ENCODE results near the gene PGBD4. TPM values are rescaled to one million over a fixed set of nuclear protein-coding genes. Genes with fewer than 3 reads are reported as not detected.

Gene PGBD4
- total RNA-seq, 1 experiment from 2014 or later = 2.6 TPM

DNA sequence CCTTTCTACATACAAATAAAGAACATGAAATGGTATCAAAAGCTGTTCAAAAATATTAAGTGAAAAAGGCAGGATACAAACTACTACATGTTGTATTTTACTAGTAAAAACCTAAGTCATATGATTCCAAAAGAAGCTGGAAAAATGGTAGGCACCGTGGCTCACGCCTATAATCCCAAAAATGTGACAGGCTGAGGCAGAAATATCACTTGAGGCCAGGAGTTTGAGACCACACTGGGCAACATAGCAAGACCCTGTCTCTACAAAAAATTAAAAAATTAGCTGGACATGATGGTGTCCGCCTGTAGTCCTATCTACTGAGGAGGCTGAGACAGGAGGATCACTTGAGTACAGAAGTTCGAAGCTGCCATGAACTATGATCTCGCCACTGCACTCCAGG, 2.0 kb upstream of the PGBD4 start:
- intact Hi-C loops (cut with micrococcal nuclease; ENCODE audit: unreplicated experiment) = loop anchor here (2.0 to 10.0 kb wide), 2 partner anchors 125 to 265 kb away; partner anchors contain the start of genes EMC4 and LPCAT4
- BruUV-seq (replicated peaks) = no TSS peak
- DNase-seq (ENCODE audit: low spot score) = no peak
- Histone ChIP-seq H3K27ac (ENCODE audit: low read depth, low read length, poor library complexity, severe bottlenecking) (no peak overlapping the region), H3K4me1 (ENCODE audit: insufficient read depth, low read length, poor library complexity, severe bottlenecking) (peaks cover 7% of the 10 kb centered on the region), H3K36me3 (ENCODE audit: insufficient read depth, low read length, poor library complexity, severe bottlenecking) (peaks cover 6% of the 10 kb centered on the region), H3K9me3 (ENCODE audit: low read depth, low read length, poor library complexity, severe bottlenecking) (no peaks in the 10 kb centered on the region), H3K27me3 (replicated peaks; ENCODE audit: insufficient read depth, low read depth, low read length, poor library complexity) (no peaks in the 10 kb centered on the region), H3K4me3 (ENCODE audit: low read depth, low read length, poor library complexity, severe bottlenecking) (no peak overlapping the region)
- TF ChIP-seq, protein P1, sequence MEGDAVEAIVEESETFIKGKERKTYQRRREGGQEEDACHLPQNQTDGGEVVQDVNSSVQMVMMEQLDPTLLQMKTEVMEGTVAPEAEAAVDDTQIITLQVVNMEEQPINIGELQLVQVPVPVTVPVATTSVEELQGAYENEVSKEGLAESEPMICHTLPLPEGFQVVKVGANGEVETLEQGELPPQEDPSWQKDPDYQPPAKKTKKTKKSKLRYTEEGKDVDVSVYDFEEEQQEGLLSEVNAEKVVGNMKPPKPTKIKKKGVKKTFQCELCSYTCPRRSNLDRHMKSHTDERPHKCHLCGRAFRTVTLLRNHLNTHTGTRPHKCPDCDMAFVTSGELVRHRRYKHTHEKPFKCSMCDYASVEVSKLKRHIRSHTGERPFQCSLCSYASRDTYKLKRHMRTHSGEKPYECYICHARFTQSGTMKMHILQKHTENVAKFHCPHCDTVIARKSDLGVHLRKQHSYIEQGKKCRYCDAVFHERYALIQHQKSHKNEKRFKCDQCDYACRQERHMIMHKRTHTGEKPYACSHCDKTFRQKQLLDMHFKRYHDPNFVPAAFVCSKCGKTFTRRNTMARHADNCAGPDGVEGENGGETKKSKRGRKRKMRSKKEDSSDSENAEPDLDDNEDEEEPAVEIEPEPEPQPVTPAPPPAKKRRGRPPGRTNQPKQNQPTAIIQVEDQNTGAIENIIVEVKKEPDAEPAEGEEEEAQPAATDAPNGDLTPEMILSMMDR (conservative IDR thresholded peaks at IDR 0.05; ENCODE audit: low read depth, low read length) = no peak
- TF ChIP-seq EZH2 (IDR thresholded peaks at IDR 0.05; ENCODE audit: borderline replicate concordance, low read depth, low read length, poor library complexity, severe bottlenecking) = no peak
- POLR2A ChIA-PET (ENCODE audit: low non-redundant PET) = no interaction called here
- CTCF ChIA-PET = no interaction called here

DNA sequence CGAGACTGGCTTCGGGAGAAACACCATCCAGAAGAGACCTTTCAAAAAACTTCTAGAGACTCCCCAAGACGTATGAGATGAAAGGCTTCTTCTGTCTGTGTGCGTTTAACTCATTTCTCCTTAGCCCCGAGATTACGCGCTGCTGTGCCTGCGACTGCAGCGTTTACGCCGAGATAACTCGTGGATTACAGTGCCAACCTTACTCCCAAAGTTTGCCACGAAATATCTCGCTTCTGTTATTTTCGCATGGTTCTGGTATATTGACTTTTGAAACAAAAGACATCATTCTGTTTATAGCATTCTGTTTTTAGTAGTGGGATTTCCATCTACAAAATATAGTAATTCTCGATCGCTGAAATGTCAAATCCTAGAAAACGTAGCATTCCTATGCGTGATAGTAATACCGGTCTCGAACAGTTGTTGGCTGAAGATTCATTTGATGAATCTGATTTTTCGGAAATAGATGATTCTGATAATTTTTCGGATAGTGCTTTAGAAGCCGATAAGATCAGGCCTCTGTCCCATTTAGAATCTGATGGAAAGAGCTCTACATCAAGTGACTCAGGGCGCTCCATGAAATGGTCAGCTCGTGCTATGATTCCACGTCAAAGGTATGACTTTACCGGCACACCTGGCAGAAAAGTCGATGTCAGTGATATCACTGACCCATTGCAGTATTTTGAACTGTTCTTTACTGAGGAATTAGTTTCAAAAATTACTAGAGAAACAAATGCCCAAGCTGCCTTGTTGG, 467 bp downstream of the PGBD4 start:
- no peaks in the 10 kb centered on the region for H3K27me3 ChIP-seq (replicated peaks; ENCODE audit: insufficient read depth, low read depth, low read length, poor library complexity)
- peak overlapping the region; percentile 79 for H3K4me3 ChIP-seq (ENCODE audit: low read depth, low read length, poor library complexity, severe bottlenecking)
- H3K36me3 ChIP-seq (ENCODE audit: insufficient read depth, low read length, poor library complexity, severe bottlenecking) = no peaks in the 10 kb centered on the region
- CTCF ChIA-PET = interaction anchor here (0.5 kb wide), 1 partner anchor 154 kb away, joined by 8 read pairs; no protein-coding TSS in a partner anchor
- no peaks in the 10 kb centered on the region for H3K9me3 ChIP-seq (ENCODE audit: low read depth, low read length, poor library complexity, severe bottlenecking)
- intact Hi-C loops (cut with micrococcal nuclease; ENCODE audit: unreplicated experiment) = loop anchor here (10.0 kb wide), 1 partner anchor 262 kb away; the partner anchor contains the start of gene LPCAT4
- TSS peak; percentile 76 for BruUV-seq (replicated peaks)
- POLR2A ChIA-PET (ENCODE audit: low non-redundant PET) = interaction anchor here (0.6 kb wide), 1 partner anchor 108 kb away, joined by 4 read pairs; the partner anchor contains the start of gene KATNBL1
- H3K4me1 ChIP-seq (ENCODE audit: insufficient read depth, low read length, poor library complexity, severe bottlenecking) = peaks cover 7% of the 10 kb centered on the region
- peak overlapping the region; percentile 83 for H3K27ac ChIP-seq (ENCODE audit: low read depth, low read length, poor library complexity, severe bottlenecking)
- DNase-seq (ENCODE audit: low spot score) = no peak
- TF ChIP-seq EZH2 (IDR thresholded peaks at IDR 0.05; ENCODE audit: borderline replicate concordance, low read depth, low read length, poor library complexity, severe bottlenecking) = no peak
- TF ChIP-seq, protein P1 (conservative IDR thresholded peaks at IDR 0.05; ENCODE audit: low read depth, low read length) = no peak

DNA sequence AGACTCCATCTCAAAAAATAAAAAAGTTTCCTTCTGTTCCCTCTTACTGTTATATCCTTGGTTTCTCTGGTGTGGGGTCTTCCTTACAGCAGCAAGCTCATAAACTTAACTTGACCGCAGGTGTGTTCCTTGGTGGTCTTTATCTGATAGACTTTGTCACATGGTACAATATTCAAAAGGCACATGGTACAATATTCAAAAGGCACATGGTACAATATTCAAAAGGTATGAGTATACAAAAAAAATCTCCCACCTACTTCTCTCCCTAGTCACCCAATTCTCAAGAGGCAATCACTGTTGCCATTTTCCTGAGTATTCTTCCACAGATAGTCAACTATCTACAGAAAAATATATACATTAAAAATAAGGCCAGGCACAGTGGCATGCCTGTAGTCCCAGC, 4.5 kb downstream of the PGBD4 start:
- intact Hi-C loops (cut with micrococcal nuclease; ENCODE audit: unreplicated experiment) = loop anchor here (10.0 kb wide), 1 partner anchor 258 kb away; the partner anchor contains the start of gene LPCAT4
- H3K36me3 ChIP-seq (ENCODE audit: insufficient read depth, low read length, poor library complexity, severe bottlenecking) = no peaks in the 10 kb centered on the region
- H3K27ac ChIP-seq (ENCODE audit: low read depth, low read length, poor library complexity, severe bottlenecking) = no peak overlapping the region
- H3K4me3 ChIP-seq (ENCODE audit: low read depth, low read length, poor library complexity, severe bottlenecking) = no peak overlapping the region
- no peaks in the 10 kb centered on the region for H3K27me3 ChIP-seq (replicated peaks; ENCODE audit: insufficient read depth, low read depth, low read length, poor library complexity)
- ChIA-PET POLR2A (ENCODE audit: low non-redundant PET) (no interaction called here), CTCF (no interaction called here)
- BruUV-seq (replicated peaks) = no TSS peak
- TF ChIP-seq, protein P1 (conservative IDR thresholded peaks at IDR 0.05; ENCODE audit: low read depth, low read length) = no peak
- no peak for TF ChIP-seq EZH2 (IDR thresholded peaks at IDR 0.05; ENCODE audit: borderline replicate concordance, low read depth, low read length, poor library complexity, severe bottlenecking)
- H3K9me3 ChIP-seq (ENCODE audit: low read depth, low read length, poor library complexity, severe bottlenecking) = no peaks in the 10 kb centered on the region
- peaks cover 7% of the 10 kb centered on the region for H3K4me1 ChIP-seq (ENCODE audit: insufficient read depth, low read length, poor library complexity, severe bottlenecking)
- no peak for DNase-seq (ENCODE audit: low spot score)
